Endothelial cell (in vitro differentiated cells): ENCODE data around the gene ETNK1. TPM values are rescaled to one million over a fixed set of nuclear protein-coding genes. Genes with fewer than 3 reads are reported as not detected.

Source experiments
- DNase-seq: peaks from one replicate; pipeline ENCODE4 v3.0.0; 2021; ENCODE audit warnings: low spot score
- H3K27ac Mint-ChIP-seq: one replicate; pipeline ENCODE4 v1.8.0; 2021; ENCODE audit warnings: mixed read lengths, inconsistent platforms; ENCODE audit not compliant: unreplicated experiment
- H3K27me3 Mint-ChIP-seq: one replicate; pipeline ENCODE4 v1.8.0; 2021; ENCODE audit warnings: mild to moderate bottlenecking, moderate library complexity, mixed read lengths, inconsistent platforms; ENCODE audit not compliant: unreplicated experiment
- H3K36me3 Mint-ChIP-seq: one replicate; pipeline ENCODE4 v1.8.0; 2021; ENCODE audit warnings: mild to moderate bottlenecking, low read depth, mixed read lengths, inconsistent platforms; ENCODE audit not compliant: unreplicated experiment
- H3K4me1 Mint-ChIP-seq: one replicate; pipeline ENCODE4 v1.8.0; 2021; ENCODE audit warnings: mild to moderate bottlenecking, mixed read lengths, inconsistent platforms; ENCODE audit not compliant: unreplicated experiment
- H3K4me3 Mint-ChIP-seq: one replicate; pipeline ENCODE4 v1.8.0; 2021; ENCODE audit warnings: mild to moderate bottlenecking, mixed read lengths, inconsistent platforms; ENCODE audit not compliant: unreplicated experiment
- H3K9me3 Mint-ChIP-seq: one replicate; pipeline ENCODE4 v1.8.0; 2021; ENCODE audit warnings: mixed read lengths, inconsistent platforms; ENCODE audit not compliant: unreplicated experiment
- CTCF ChIP-seq: fragments of 200-600 bp; sonication (generic); IDR thresholded peaks from one replicate; pipeline ENCODE4 v1.5.0; 2021; ENCODE audit warnings: antibody characterized with exemption; ENCODE audit not compliant: unreplicated experiment
- total RNA-seq: library from RNA; stranded (reverse); fragmentation: NEBNext Ultra II Directional; extraction: Animal tissue kit (Norgen Biotek cat#: 25700); gene quantifications from one replicate; pipeline ENCODE4 v1.2.1, GENCODE V29; 2021; ENCODE audit not compliant: unreplicated experiment

ETNK1 gene
- total RNA-seq, 1 donor from 2014 or later: 68.9 TPM

GRCh38 chr12:22712083-22712482, 87.1 kb downstream of the ETNK1 start:
- Mint-ChIP-seq H3K27ac (no peak overlapping the region), H3K4me1 (peaks cover 10% of the 10 kb centered on the region), H3K27me3 (no peaks in the 10 kb centered on the region), H3K9me3 (no peaks in the 10 kb centered on the region), H3K4me3 (no peak overlapping the region), H3K36me3 (no peaks in the 10 kb centered on the region)
- no peak for DNase-seq
- no peak for TF ChIP-seq CTCF

DNA sequence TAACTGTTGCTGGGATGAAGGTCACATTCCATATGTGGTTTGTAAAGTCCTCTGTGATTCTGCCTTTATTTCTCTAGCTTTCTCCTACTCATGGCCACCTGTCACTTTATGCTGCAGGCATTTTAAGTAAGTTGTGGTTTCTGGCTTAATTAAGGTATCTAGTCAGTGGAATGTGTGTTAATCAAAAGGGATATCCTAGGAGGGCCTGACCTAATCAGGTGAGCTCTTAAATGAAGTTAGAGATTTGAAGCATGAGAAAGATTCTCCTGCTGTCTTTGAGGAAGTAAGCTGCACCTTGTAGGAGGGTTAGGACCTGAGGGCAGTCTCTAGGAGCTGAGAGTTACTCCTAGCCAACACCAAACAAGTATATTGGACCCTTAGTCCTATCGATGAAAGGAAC, 90.3 kb downstream of the ETNK1 start:
- Mint-ChIP-seq H3K27me3 (no peaks in the 10 kb centered on the region), H3K9me3 (no peaks in the 10 kb centered on the region), H3K4me3 (no peak overlapping the region), H3K4me1 (peaks cover 10% of the 10 kb centered on the region), H3K36me3 (no peaks in the 10 kb centered on the region), H3K27ac (no peak overlapping the region)
- no peak for TF ChIP-seq CTCF
- DNase-seq: no peak

GRCh38 chr12:22719745-22720144, 94.8 kb downstream of the ETNK1 start:
- Mint-ChIP-seq H3K4me3 (no peak overlapping the region), H3K9me3 (no peaks in the 10 kb centered on the region), H3K4me1 (no peaks in the 10 kb centered on the region), H3K27ac (no peak overlapping the region), H3K27me3 (no peaks in the 10 kb centered on the region), H3K36me3 (no peaks in the 10 kb centered on the region)
- TF ChIP-seq CTCF: no peak
- DNase-seq: no peak

GRCh38 chr12:22722081-22722480, 97.1 kb downstream of the ETNK1 start:
- Mint-ChIP-seq H3K4me1 (no peaks in the 10 kb centered on the region), H3K27me3 (no peaks in the 10 kb centered on the region), H3K36me3 (no peaks in the 10 kb centered on the region), H3K27ac (no peak overlapping the region), H3K9me3 (no peaks in the 10 kb centered on the region), H3K4me3 (no peak overlapping the region)
- TF ChIP-seq CTCF: no peak
- no peak for DNase-seq

GRCh38 chr12:22722779-22723178, 97.8 kb downstream of the ETNK1 start:
- Mint-ChIP-seq H3K27ac (no peak overlapping the region), H3K9me3 (no peaks in the 10 kb centered on the region), H3K4me3 (no peak overlapping the region), H3K4me1 (no peaks in the 10 kb centered on the region), H3K27me3 (no peaks in the 10 kb centered on the region), H3K36me3 (no peaks in the 10 kb centered on the region)
- TF ChIP-seq CTCF: no peak
- DNase-seq: no peak
